ENCODE measurements around the gene LRRC36.

The LRRC36 gene

DNA sequence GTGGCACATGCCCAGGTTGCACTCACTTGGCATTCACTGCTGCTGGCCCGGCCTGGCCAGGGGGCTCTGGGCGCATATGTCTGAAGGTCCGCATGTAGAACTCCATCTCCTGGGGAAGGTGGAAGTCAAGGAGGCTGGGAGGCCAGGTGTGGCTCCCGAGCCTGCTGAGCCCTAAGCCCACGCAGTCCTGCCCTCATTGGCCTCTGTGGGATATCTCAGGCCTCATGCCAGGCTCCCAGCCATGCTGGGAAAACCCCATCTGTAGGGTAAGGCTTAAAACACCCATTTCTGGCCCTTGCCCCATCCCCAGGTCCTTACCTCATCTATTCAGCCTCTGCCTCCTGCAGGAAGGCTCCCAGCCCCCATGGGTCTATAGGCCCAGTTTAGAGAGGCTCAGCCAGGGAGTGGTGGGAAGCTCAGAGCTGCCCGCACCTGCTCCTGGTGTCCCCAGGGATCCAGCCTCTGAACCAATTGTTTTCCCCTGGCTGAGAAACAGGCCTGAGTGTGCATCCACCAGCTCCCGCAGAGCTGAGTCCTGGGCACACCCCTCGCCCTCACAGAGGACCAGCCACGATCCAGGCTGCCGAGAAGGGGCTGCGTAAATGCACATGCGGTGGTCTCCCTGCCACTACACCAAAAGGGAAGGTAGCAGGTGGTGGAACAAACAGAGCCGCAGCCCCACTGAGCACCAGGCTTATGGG is 69.0 kb downstream of the LRRC36 start:
- Histone ChIP-seq H3K4me3 (ENCODE audit: low read length) (no peak overlapping the region), H2AFZ (ENCODE audit: low read depth, low read length) (no peak overlapping the region), H3K36me3 (replicated peaks; ENCODE audit: low read depth, low read length) (no peaks in the 10 kb centered on the region), H3K27me3 (ENCODE audit: low read depth, low read length) (no peaks in the 10 kb centered on the region), H3K4me1 (ENCODE audit: low read length) (peaks cover 49% of the 10 kb centered on the region), H3K27ac (ENCODE audit: low read length) (no peak overlapping the region), H3K9ac (ENCODE audit: low read length) (no peak overlapping the region), H3K4me2 (ENCODE audit: low read length) (0 out of 2 replicates have a peak overlapping the region, but pooled peaks have one; percentile 23), H3K79me2 (ENCODE audit: low read length) (no peaks in the 10 kb centered on the region), H4K20me1 (ENCODE audit: insufficient read depth, low read length) (no peaks in the 10 kb centered on the region), H3K9me3 (ENCODE audit: insufficient read depth, low read length) (no peaks in the 10 kb centered on the region)
- TF ChIP-seq EZH2phosphoT487 (IDR thresholded peaks at IDR 0.05; ENCODE audit: low read depth) = no peak
- TF ChIP-seq, protein P1, sequence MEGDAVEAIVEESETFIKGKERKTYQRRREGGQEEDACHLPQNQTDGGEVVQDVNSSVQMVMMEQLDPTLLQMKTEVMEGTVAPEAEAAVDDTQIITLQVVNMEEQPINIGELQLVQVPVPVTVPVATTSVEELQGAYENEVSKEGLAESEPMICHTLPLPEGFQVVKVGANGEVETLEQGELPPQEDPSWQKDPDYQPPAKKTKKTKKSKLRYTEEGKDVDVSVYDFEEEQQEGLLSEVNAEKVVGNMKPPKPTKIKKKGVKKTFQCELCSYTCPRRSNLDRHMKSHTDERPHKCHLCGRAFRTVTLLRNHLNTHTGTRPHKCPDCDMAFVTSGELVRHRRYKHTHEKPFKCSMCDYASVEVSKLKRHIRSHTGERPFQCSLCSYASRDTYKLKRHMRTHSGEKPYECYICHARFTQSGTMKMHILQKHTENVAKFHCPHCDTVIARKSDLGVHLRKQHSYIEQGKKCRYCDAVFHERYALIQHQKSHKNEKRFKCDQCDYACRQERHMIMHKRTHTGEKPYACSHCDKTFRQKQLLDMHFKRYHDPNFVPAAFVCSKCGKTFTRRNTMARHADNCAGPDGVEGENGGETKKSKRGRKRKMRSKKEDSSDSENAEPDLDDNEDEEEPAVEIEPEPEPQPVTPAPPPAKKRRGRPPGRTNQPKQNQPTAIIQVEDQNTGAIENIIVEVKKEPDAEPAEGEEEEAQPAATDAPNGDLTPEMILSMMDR (IDR thresholded peaks at IDR 0.05; ENCODE audit: low read depth, low read length) = no peak

DNA sequence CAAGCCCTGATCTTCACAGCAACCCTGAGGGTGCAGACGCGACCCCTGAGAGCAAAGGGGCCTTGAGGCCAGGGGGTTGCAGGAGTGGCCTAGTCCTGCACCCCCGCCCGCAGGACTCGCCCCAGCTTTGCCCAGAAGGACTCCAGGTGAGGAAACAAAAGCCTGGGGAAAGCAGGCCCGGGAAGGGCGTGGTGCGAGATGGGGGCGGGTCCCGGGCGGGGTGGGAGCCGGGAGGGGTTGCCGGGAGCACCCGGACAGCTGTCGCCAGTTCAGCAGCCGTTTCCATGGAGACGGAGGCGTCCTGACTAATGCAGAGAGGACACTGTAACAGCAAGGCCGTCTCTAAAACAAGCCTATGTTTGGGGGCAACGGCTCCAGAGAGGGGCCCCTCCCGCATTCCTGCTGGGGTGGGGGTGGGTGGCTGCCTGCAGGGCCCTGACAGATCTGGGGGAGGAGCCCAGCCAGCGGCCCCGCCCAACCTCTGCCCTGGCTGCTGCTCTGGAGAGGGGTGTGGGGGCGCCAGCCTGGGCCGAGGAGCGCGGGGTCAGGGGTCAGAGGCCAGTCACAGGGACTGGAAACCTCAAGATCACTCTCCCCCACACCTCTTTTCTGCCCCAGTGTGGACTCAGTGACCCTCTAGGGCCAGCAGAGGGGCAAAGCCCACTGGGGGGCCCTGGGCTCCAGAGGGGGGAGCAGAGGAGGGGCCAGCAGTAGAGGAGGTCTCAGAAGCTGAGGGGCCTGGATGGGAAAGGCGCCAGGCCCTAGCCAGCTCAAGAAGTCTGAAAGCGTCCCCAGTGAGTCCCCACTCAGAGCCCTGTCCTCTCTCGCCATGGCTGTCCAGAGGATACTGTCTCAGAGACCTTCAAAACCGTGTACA is 69.8 kb downstream of the LRRC36 start:
- no peaks in the 10 kb centered on the region for H3K79me2 ChIP-seq (ENCODE audit: low read length)
- no peak overlapping the region for H3K27ac ChIP-seq (ENCODE audit: low read length)

DNA sequence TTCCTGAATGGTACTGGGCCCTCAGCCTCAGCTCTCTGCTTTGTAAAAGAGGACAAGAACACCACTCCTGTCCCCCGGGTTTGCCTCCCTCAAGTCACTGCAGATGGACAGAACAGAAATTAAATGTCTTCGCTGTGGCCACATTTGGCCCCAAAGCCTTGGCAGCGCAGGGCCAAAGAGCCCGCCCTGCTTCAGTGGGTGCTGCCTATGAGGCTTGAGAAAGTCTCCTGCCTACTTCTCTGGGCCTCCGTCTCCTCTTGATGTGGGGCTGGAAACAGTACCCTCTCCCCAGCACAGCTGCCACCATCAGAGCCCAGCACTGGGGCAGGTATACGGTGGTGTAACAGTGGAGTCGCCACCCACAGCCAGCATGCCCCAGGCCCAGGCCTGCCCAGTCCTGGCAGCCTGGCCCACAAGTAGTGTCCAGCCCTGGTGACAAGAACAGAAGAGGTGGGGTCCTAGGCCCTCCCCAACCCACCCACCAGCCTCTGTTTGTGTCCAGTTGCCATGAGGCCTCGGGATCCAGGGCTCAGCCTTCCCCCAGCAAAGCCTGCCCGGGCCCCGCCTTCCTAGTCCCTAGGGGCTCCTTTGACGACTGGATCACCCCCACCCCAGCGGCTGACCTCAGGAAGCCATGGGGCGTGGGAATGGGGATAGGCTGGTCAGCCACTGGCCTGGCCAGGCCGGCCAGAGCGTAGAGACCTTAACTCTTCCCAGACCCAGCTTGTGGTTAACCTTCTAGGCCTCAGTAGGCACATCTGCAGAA is 70.6 kb downstream of the LRRC36 start:
- Histone ChIP-seq H3K27me3 (ENCODE audit: low read depth, low read length) (no peaks in the 10 kb centered on the region), H3K4me3 (ENCODE audit: low read length) (peak overlapping the region; percentile 59), H2AFZ (ENCODE audit: low read depth, low read length) (no peak overlapping the region), H3K36me3 (replicated peaks; ENCODE audit: low read depth, low read length) (no peaks in the 10 kb centered on the region), H3K27ac (ENCODE audit: low read length) (no peak overlapping the region), H3K9ac (ENCODE audit: low read length) (no peak overlapping the region), H3K4me1 (ENCODE audit: low read length) (peaks cover 59% of the 10 kb centered on the region), H3K4me2 (ENCODE audit: low read length) (peak overlapping the region; percentile 85), H3K79me2 (ENCODE audit: low read length) (no peaks in the 10 kb centered on the region), H3K9me3 (ENCODE audit: insufficient read depth, low read length) (no peaks in the 10 kb centered on the region), H4K20me1 (ENCODE audit: insufficient read depth, low read length) (no peaks in the 10 kb centered on the region)
- TF ChIP-seq, protein P1 (IDR thresholded peaks at IDR 0.05; ENCODE audit: low read depth, low read length) = no peak
- TF ChIP-seq EZH2phosphoT487 (IDR thresholded peaks at IDR 0.05; ENCODE audit: low read depth) = no peak

More for the DNA sequence above, 69.8 kb downstream of the LRRC36 start:
- Histone ChIP-seq H2AFZ (ENCODE audit: low read depth, low read length) (no peak overlapping the region), H3K9ac (ENCODE audit: low read length) (no peak overlapping the region), H3K4me3 (ENCODE audit: low read length) (no peak overlapping the region), H3K9me3 (ENCODE audit: insufficient read depth, low read length) (no peaks in the 10 kb centered on the region), H4K20me1 (ENCODE audit: insufficient read depth, low read length) (no peaks in the 10 kb centered on the region), H3K4me1 (ENCODE audit: low read length) (peaks cover 57% of the 10 kb centered on the region), H3K4me2 (ENCODE audit: low read length) (peak overlapping the region; percentile 23), H3K36me3 (replicated peaks; ENCODE audit: low read depth, low read length) (no peaks in the 10 kb centered on the region), H3K27me3 (ENCODE audit: low read depth, low read length) (no peaks in the 10 kb centered on the region)
- TF ChIP-seq, protein P1 (IDR thresholded peaks at IDR 0.05; ENCODE audit: low read depth, low read length) = no peak
- TF ChIP-seq EZH2phosphoT487 (IDR thresholded peaks at IDR 0.05; ENCODE audit: low read depth) = no peak
